HG03064 (cell line): Measurements from ENCODE around the gene ITCH.
"Not testable (repeated sequence)": the region's sequence is repeated elsewhere in the genome, so short reads cannot be mapped to it uniquely, and the experiment has no call there.

Experiments
- ATAC-seq: cut with Tn5 transposase; IDR thresholded peaks from one replicate; pipeline ENCODE4 v1.9.1; 2021; ENCODE audit warnings: low read depth; ENCODE audit not compliant: unreplicated experiment

Gene ITCH

DNA sequence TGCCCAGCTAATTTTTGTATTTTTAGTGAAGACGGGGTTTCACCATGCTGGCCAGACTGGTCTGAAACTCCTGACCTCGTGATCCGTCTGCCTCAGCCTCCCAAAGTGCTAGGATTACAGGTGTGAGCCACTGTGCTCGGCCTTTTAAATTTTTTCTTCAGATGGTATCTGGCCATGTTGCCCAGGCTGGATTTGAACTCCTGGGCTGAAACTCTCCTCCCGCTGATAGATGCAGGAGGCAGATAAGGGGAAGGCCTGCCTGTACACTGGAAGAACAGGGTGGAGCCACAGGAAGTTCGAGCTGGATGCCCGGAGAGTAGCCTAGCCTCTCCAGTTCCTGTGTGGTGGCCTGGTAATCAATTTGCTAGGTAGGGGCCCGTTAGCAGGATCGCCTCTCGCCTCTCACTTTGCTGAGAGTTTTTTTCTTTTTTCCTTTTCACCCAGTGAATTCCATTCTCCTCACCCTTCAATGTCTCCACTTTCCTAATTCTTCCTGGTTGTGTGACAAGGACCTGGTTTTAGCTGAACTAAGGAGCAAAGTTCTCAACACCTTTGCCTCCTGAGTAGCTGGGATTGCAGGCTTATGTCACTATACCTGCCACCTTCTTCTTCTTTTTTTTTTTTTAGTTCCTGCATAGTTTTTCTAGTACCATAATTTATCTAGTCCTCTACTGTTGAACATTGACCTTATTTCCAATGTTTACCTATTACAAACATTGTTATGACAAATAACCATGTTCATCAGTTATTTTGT, 19.4 kb upstream of the ITCH start:
- ATAC-seq: no peak

DNA sequence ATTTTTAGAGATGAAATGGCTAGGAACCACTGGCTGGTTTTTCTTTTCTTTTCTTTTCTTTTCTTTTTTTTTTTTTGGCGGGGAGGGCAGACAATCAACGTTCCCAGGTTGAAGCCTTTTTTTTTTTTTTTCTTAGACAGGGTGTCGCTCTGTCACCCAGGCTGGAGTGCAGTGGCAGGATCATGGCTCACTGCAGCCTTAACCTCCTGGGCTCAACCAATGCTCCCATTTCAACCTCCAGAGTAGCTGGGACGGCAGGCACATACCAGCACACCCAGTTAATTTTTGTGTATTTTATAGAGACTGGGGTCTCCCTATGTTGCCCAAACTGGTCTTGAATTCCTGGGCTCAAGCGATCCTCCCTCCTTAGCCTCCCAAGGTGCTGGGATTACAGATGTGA, 18.8 kb upstream of the ITCH start:
- no peak for ATAC-seq

- ATAC-seq: no peak
Observed at GRCh38 chr20:34345402-34345736, 17.7 kb upstream of the ITCH start.

- ATAC-seq: not testable (repeated sequence)
Observed at GRCh38 chr20:34345839-34346532, 17.1 kb upstream of the ITCH start.

- ATAC-seq: not testable (repeated sequence)
Observed at GRCh38 chr20:34346533-34346865, 16.6 kb upstream of the ITCH start.

GRCh38 chr20:34347571-34347970, 15.5 kb upstream of the ITCH start:
- ATAC-seq: no peak

DNA sequence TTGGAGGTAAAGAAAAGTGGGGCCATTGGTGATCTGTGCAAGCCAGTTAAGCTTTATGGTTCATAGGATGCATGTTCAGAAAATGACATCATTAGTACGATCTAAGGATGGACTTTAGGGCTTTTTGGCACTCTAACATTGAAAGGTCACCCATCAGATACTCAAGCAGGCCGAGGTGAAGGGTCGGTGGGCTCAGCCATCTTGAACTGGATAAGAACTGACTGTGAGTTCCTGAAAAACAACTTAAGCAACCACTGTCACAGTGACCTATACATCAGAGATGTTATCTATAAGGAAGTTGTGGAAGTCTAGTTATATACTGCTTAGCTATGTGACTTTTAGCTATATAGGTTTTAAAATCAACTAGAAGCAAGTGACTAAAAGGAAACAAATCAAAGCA, 13.0 kb upstream of the ITCH start:
- no peak for ATAC-seq

GRCh38 chr20:34353467-34353866, 9.6 kb upstream of the ITCH start:
- not testable (repeated sequence) for ATAC-seq

GRCh38 chr20:34355427-34355826, 7.6 kb upstream of the ITCH start:
- ATAC-seq: no peak

GRCh38 chr20:34359729-34360128, 3.3 kb upstream of the ITCH start:
- ATAC-seq: not testable (repeated sequence)

GRCh38 chr20:34362502-34363061, 491 bp upstream of the ITCH start:
- ATAC-seq: peak; percentile 7

DNA sequence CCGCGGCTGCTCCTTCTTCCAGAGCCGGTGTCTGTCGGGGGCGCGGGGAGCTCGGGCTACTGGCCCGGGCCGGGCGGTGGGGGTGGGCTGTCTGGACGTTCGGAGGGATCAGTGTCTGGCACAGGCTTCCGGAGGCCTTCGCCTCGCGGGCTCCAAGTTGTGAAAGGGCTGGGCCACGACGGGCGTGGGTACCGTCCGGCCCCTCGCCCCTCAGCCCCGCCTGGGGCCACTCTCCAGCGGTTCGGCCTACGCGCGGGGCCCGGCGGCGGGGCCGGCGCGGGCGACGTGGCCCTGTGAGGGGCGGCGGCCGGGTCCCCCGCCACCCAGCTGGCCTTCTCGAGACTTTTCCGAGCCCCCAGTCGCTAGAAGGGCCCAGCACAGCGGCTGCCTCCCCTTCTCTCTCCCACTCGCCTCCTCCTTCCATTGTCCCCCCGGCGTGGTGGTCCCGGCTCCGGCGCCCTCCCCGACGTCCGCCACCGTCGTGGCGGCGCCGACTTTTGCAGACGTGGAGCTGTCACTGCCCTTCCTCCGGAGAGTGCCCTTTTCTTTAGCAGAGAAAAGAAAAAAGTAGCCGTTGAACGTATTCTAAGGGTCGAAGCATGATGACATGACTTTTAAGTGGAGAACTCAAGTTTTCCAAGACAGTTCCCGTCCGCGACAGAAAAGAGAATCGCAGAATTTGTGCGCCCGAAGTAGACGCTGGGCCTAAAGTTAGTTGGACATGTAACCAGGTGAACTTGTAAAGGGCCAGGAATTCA, 571 bp downstream of the ITCH start:
- ATAC-seq: peak; percentile 37

DNA sequence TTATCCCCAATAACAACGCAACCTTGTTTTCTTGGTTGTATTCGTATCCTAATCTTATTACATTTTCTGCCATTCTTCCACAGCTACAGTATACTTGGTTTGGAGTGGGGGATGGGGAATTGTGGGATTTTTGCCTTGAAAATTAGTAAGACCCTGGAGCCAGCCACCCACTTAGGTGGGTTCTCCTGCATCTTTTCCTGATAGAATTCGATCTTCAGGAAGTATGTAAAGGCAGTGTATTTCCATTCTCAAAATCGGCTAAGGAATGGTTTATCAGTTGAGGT, 1.1 kb downstream of the ITCH start:
- no peak for ATAC-seq

- no peak for ATAC-seq
Observed at GRCh38 chr20:34365765-34366213, 2.7 kb downstream of the ITCH start.

DNA sequence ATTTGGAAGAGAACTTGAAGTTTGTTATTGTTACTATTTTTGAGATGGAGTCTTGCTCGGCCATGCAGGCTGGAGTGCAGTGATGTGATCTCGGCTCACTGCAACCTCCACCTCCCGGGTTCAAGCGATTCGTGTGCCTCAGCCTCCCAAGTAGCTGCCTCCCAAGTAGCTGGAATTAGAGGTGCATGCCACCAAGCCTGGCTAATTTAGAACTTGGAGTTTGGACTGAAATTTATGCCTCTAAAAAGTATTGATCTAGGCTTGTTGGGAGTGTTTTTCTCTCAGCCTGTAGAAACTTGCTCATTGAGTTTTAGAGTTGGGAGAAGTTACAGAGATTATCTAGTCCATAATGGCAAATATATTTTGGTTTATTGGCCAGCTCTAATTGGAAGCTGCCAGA, 4.1 kb downstream of the ITCH start:
- no peak for ATAC-seq

DNA sequence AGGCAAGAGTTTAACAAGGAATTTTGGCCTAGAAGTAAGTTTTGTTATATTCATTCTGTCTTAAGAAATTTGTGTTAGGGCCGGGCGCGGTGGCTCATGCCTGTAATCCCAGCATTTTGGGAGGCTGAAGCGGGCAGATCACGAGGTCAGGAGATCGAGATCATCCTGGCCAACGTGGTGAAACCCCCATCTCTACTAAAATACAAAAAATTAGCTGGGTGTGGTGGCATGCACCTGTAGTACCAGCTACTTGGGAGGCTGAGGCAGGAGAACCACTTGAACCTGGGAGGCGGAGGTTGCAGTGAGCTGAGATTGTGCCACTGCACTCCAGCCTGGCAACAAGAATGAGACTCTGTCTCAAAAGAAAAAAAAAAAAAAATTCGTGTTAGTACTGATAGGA, 4.8 kb downstream of the ITCH start:
- ATAC-seq: not testable (repeated sequence)

- ATAC-seq: no peak
Observed at GRCh38 chr20:34368547-34368946, 5.5 kb downstream of the ITCH start.

DNA sequence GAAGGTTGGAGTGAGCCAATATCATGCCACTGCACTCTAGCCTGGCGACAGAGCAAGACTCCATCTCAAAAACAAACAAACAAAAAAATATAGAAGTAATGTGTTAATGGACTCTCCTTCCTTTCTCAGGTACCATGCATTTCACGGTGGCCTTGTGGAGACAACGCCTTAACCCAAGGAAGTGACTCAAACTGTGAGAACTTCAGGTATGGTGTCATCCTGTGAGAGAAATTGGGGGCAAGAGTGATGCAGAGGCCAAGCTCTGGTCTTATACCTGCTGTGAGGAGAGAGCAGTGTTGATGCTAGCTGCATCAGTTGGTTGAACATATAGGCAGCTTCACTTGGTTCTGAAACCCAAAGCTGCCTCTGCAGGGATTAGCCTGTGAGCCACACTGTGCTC, 6.2 kb downstream of the ITCH start:
- no peak for ATAC-seq

DNA sequence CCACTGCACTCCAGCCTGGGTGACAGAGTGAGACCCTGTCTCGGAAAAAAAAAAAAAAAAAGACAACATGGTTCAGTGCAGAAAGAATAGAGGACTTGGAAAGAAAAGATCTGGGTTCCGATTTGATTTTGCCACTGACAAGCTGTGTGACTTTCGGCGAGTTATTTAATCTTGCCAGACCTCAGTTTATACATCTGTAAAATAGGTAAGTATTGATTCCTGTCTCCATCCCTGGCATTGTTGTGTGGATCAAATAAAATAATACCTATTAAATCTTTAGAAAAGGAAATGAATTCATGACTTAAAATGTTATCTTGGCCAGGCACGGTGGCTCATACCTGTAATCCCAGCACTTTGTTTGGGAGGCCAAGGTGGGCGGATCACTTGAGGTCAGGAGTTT, 7.0 kb downstream of the ITCH start:
- no peak for ATAC-seq

GRCh38 chr20:34373445-34373844, 10.4 kb downstream of the ITCH start:
- ATAC-seq: no peak

DNA sequence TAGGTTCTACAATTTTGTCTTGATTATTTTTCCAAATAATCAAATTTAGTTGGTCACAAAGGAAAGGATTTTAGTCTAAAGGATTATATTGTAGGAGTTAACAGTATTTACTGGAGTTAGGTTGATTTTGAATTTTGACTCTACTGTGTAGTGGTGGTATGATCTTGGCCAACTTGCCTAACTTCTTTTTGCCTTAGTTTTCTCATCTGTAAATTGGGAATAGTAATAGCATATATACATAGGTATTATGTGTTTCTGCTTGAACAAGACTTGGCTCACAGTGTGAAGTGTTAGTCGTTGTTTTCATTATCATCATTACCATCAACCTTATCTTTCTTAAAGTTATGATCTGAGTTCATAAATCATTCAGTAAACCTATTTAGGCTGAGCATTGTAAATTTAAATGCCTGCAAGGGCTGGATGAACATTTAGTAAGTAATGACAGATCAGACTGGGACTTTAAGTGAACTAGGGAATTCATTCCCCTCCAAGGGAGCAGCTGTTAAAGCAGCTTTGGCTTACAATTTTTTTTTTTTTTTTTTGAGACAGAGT, 11.2 kb downstream of the ITCH start:
- ATAC-seq: no peak
